Body of pancreas (tissue), 4 donors: ENCODE data around the gene SGCD.

ENCODE experiments used
- POLR2A ChIP-seq, 3 donors: fragments of 450-650 bp; IDR thresholded peaks; one replicate each; pipeline ENCODE4 v1.6.1; 2016; ENCODE audit warnings: antibody characterized with exemption in 3 of 3, mild to moderate bottlenecking in 2 of 3
- TF ChIP-seq, protein P1 (sequence below), 7 experiments: fragments of 450-650 bp in 4 of 7; fragments of 200-600 bp in 3 of 7; sonication (generic) in 3 of 7; IDR thresholded peaks; one replicate each; pipeline ENCODE4 v1.5.1; 2016 to 2019; ENCODE audit warnings: antibody characterized with exemption in 7 of 7

- TF ChIP-seq, protein P1, sequence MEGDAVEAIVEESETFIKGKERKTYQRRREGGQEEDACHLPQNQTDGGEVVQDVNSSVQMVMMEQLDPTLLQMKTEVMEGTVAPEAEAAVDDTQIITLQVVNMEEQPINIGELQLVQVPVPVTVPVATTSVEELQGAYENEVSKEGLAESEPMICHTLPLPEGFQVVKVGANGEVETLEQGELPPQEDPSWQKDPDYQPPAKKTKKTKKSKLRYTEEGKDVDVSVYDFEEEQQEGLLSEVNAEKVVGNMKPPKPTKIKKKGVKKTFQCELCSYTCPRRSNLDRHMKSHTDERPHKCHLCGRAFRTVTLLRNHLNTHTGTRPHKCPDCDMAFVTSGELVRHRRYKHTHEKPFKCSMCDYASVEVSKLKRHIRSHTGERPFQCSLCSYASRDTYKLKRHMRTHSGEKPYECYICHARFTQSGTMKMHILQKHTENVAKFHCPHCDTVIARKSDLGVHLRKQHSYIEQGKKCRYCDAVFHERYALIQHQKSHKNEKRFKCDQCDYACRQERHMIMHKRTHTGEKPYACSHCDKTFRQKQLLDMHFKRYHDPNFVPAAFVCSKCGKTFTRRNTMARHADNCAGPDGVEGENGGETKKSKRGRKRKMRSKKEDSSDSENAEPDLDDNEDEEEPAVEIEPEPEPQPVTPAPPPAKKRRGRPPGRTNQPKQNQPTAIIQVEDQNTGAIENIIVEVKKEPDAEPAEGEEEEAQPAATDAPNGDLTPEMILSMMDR (IDR thresholded peaks at IDR 0.05) = no peak
- no peak for TF ChIP-seq POLR2A (IDR thresholded peaks at IDR 0.05)
These were observed 196.6 kb downstream of the SGCD start for GRCh38 chr5:156523607-156524006.
